ENCODE results near the gene PPM1H. TPM values are rescaled to one million over a fixed set of nuclear protein-coding genes. Genes with fewer than 3 reads are reported as not detected.

PPM1H gene
- total and polyA plus RNA-seq, 4 donors = 2.3 to 7.2 (median 4.1) TPM

GRCh38 chr12:62787023-62787422 lies 147.9 kb downstream of the PPM1H start:
- Histone ChIP-seq H3K4me1 (ENCODE audit: control insufficient read depth in 4 of 4, insufficient read depth in 4 of 4, low read length in 3 of 4) (peaks cover 2 to 9% (median 5%) of the 10 kb centered on the region in 4 donors), H3K4me3 (ENCODE audit: low read depth in 1 of 3, low read length in 3 of 3) (no peak overlapping the region), H3K9ac (ENCODE audit: low read depth in 1 of 2, low read length in 2 of 2) (no peak overlapping the region), H3K9me3 (ENCODE audit: control insufficient read depth in 4 of 4, low read length in 3 of 4) (no peaks in the 10 kb centered on the region), H3K36me3 (ENCODE audit: control insufficient read depth in 4 of 4, insufficient read depth in 3 of 4, low read depth in 1 of 4, low read length in 3 of 4) (no peaks in the 10 kb centered on the region), H3K27me3 (ENCODE audit: control insufficient read depth in 4 of 4, insufficient read depth in 4 of 4, low read length in 3 of 4) (no peaks in the 10 kb centered on the region), H3K27ac (ENCODE audit: low read depth in 1 of 2, low read length in 2 of 2) (no peak overlapping the region)
- no peak for DNase-seq (ENCODE audit: low spot score)
- 93% methylated on average over 6 of the region's 6 CpGs for WGBS
- no peak for TF ChIP-seq ATF3 (IDR thresholded peaks at IDR 0.05)
- no peak for TF ChIP-seq RAD21 (IDR thresholded peaks at IDR 0.05)
- TF ChIP-seq FOXA2 (IDR thresholded peaks at IDR 0.05) = no peak
- no peak for TF ChIP-seq HNF4G (IDR thresholded peaks at IDR 0.05)
- TF ChIP-seq CTCF (IDR thresholded peaks at IDR 0.05; ENCODE audit: low read depth, low read length, missing input control) = no peak
- no peak for TF ChIP-seq ZBTB33 (IDR thresholded peaks at IDR 0.05)
- TF ChIP-seq HNF4A (conservative IDR thresholded peaks at IDR 0.05) = no peak
- TF ChIP-seq NR2F2 (IDR thresholded peaks at IDR 0.05) = no peak
- TF ChIP-seq EGR1 (IDR thresholded peaks at IDR 0.05; ENCODE audit: low read depth in 2 of 2) = no peak
- no peak for TF ChIP-seq GABPA (IDR thresholded peaks at IDR 0.05 in 1 of 2, conservative IDR thresholded peaks at IDR 0.05 in 1 of 2)
- no peak for TF ChIP-seq YY1 (IDR thresholded peaks at IDR 0.05)

GRCh38 chr12:62785941-62786559 lies 148.9 kb downstream of the PPM1H start:
- no peaks in the 10 kb centered on the region for H3K9me3 ChIP-seq (ENCODE audit: control insufficient read depth in 4 of 4, low read length in 3 of 4)
- WGBS = 70% methylated on average over 8 of the region's 8 CpGs
- no peak for DNase-seq (ENCODE audit: low spot score)
- H3K4me3 ChIP-seq (ENCODE audit: low read depth in 1 of 3, low read length in 3 of 3) = no peak overlapping the region
- H3K9ac ChIP-seq (ENCODE audit: low read depth in 1 of 2, low read length in 2 of 2) = no peak overlapping the region
- peak overlapping the region; percentile 21 to 29 for H3K27ac ChIP-seq (ENCODE audit: low read depth in 1 of 2, low read length in 2 of 2)
- H3K4me1 ChIP-seq (ENCODE audit: control insufficient read depth in 4 of 4, insufficient read depth in 4 of 4, low read length in 3 of 4) = peaks cover 2 to 9% (median 5%) of the 10 kb centered on the region in 4 donors
- H3K27me3 ChIP-seq (ENCODE audit: control insufficient read depth in 4 of 4, insufficient read depth in 4 of 4, low read length in 3 of 4) = no peaks in the 10 kb centered on the region
- peak; percentile 65 for TF ChIP-seq NR2F2 (IDR thresholded peaks at IDR 0.05)
- TF ChIP-seq TAF1 (conservative IDR thresholded peaks at IDR 0.05) = no peak
- H3K36me3 ChIP-seq (ENCODE audit: control insufficient read depth in 4 of 4, insufficient read depth in 3 of 4, low read depth in 1 of 4, low read length in 3 of 4) = no peaks in the 10 kb centered on the region

GRCh38 chr12:62784576-62784975 lies 150.4 kb downstream of the PPM1H start:
- Histone ChIP-seq H3K36me3 (ENCODE audit: control insufficient read depth in 4 of 4, insufficient read depth in 3 of 4, low read depth in 1 of 4, low read length in 3 of 4) (no peaks in the 10 kb centered on the region), H3K9ac (ENCODE audit: low read depth in 1 of 2, low read length in 2 of 2) (no peak overlapping the region), H3K4me3 (ENCODE audit: low read depth in 1 of 3, low read length in 3 of 3) (no peak overlapping the region), H3K4me1 (ENCODE audit: control insufficient read depth in 4 of 4, insufficient read depth in 4 of 4, low read length in 3 of 4) (peaks cover 2 to 9% (median 5%) of the 10 kb centered on the region in 4 donors), H3K9me3 (ENCODE audit: control insufficient read depth in 4 of 4, low read length in 3 of 4) (no peaks in the 10 kb centered on the region), H3K27ac (ENCODE audit: low read depth in 1 of 2, low read length in 2 of 2) (no peak overlapping the region), H3K27me3 (ENCODE audit: control insufficient read depth in 4 of 4, insufficient read depth in 4 of 4, low read length in 3 of 4) (no peaks in the 10 kb centered on the region)
- 84% methylated on average over 4 of the region's 4 CpGs for WGBS
- DNase-seq (ENCODE audit: low spot score) = no peak
- no peak for TF ChIP-seq FOXA2 (IDR thresholded peaks at IDR 0.05)
- TF ChIP-seq ZBTB33 (IDR thresholded peaks at IDR 0.05) = no peak
- no peak for TF ChIP-seq MAX (IDR thresholded peaks at IDR 0.05)
- no peak for TF ChIP-seq NR2F2 (IDR thresholded peaks at IDR 0.05)
- no peak for TF ChIP-seq GABPA (IDR thresholded peaks at IDR 0.05 in 1 of 2, conservative IDR thresholded peaks at IDR 0.05 in 1 of 2)
- no peak for TF ChIP-seq TAF1 (conservative IDR thresholded peaks at IDR 0.05)
- TF ChIP-seq SP1 (IDR thresholded peaks at IDR 0.05) = no peak
- TF ChIP-seq HNF4G (IDR thresholded peaks at IDR 0.05) = no peak

Measured in liver (tissue), 9 donors.